Tibial nerve (tissue), 4 donors: ENCODE data around the gene SLC29A4. TPM values are rescaled to one million over a fixed set of nuclear protein-coding genes. Genes with fewer than 3 reads are reported as not detected.

Experiments used
- DNase-seq, 2 donors: peaks; one replicate each; pipeline ENCODE4 v3.0.0-alpha.2; 2019; ENCODE audit warnings: low spot score in 2 of 2
- H3K27ac ChIP-seq, 4 donors: fragments of 200-600 bp; sonication (generic) in 3 of 4; one replicate each; pipeline ENCODE4 v1.5.1; 2017 to 2019; ENCODE audit warnings: mild to moderate bottlenecking in 1 of 4
- H3K27me3 ChIP-seq, 2 donors: fragments of 200-600 bp; sonication (generic) in 1 of 2; one replicate each; pipeline versions ENCODE4 v1.5.1 to v1.6.0; 2017 to 2019
- H3K36me3 ChIP-seq, 3 donors: fragments of 200-600 bp; sonication (generic); one replicate each; pipeline ENCODE4 v1.5.1; 2018 to 2019
- H3K4me1 ChIP-seq, 4 donors: fragments of 200-600 bp; sonication (generic) in 3 of 4; one replicate each; pipeline ENCODE4 v1.5.1; 2017 to 2019
- H3K4me3 ChIP-seq, 4 donors: fragments of 200-600 bp; sonication (generic) in 3 of 4; one replicate each; pipeline ENCODE4 v1.5.1; 2017 to 2019; ENCODE audit warnings: mild to moderate bottlenecking in 1 of 4, moderate library complexity in 1 of 4
- H3K9me3 ChIP-seq, 4 donors: fragments of 200-600 bp; sonication (generic) in 3 of 4; one replicate each; pipeline ENCODE4 v1.5.1; 2017 to 2019
- CTCF ChIP-seq, 5 experiments: fragments of 200-600 bp in 3 of 5; fragments of 450-650 bp in 2 of 5; sonication (generic) in 3 of 5; IDR thresholded peaks; one replicate each; pipeline ENCODE4 v1.5.1; 2016 to 2019; ENCODE audit warnings: antibody characterized with exemption in 5 of 5, mild to moderate bottlenecking in 3 of 5, moderate library complexity in 2 of 5
- EP300 ChIP-seq, 2 donors: sonication (generic); formaldehyde crosslinking; IDR thresholded peaks; one replicate each; pipeline ENCODE4 v1.6.1; 2017; ENCODE audit warnings: antibody characterized with exemption in 2 of 2, mild to moderate bottlenecking in 1 of 2
- POLR2A ChIP-seq, 2 donors: fragments of 450-650 bp; IDR thresholded peaks; one replicate each; pipeline ENCODE4 v1.6.1; 2017; ENCODE audit warnings: antibody characterized with exemption in 2 of 2, mild to moderate bottlenecking in 2 of 2, moderate library complexity in 2 of 2
- WGBS, 2 donors: methylation state at CpG; one replicate each; pipeline ENCODE4 v1.1.5; 2018; 5-methylcytosine and 5-hydroxymethylcytosine counted together
- total RNA-seq, 4 donors: library from RNA; depleted of rRNA; stranded (reverse); fragments of >200 nt; gene quantifications; one replicate each; pipeline ENCODE4 v1.1.0, GENCODE V29; 2016

Gene SLC29A4
- total RNA-seq, 4 donors from 2014 or later = 1.4 to 6.3 (median 2.7) TPM

GRCh38 chr7:5343884-5344283, 61.1 kb downstream of the SLC29A4 start:
- H3K27me3 ChIP-seq = no peaks in the 10 kb centered on the region
- peaks cover 0 to 3% (median 0%) of the 10 kb centered on the region in 4 donors for H3K4me1 ChIP-seq
- no peak for DNase-seq
- TF ChIP-seq POLR2A (IDR thresholded peaks at IDR 0.05) (no peak), EP300 (IDR thresholded peaks at IDR 0.05) (no peak), CTCF (IDR thresholded peaks at IDR 0.05) (no peak)
- peaks cover 10 to 99% (median 40%) of the 10 kb centered on the region in 3 donors for H3K36me3 ChIP-seq
- no peak overlapping the region for H3K27ac ChIP-seq
- WGBS, 2 donors = 90 to 94% methylated on average over 2 of the region's 2 CpGs
- no peak overlapping the region for H3K4me3 ChIP-seq
- peaks cover 0 to 44% (median 0%) of the 10 kb centered on the region in 4 donors for H3K9me3 ChIP-seq

- Histone ChIP-seq H3K4me1 (peaks cover 0 to 4% (median 0%) of the 10 kb centered on the region in 4 donors), H3K36me3 (peaks cover 10 to 99% (median 40%) of the 10 kb centered on the region in 3 donors), H3K27ac (no peak overlapping the region), H3K4me3 (no peak overlapping the region), H3K9me3 (peaks cover 0 to 44% (median 0%) of the 10 kb centered on the region in 4 donors), H3K27me3 (no peaks in the 10 kb centered on the region)
- TF ChIP-seq POLR2A (IDR thresholded peaks at IDR 0.05) (no peak), CTCF (IDR thresholded peaks at IDR 0.05) (no peak), EP300 (IDR thresholded peaks at IDR 0.05) (no peak)
- no peak for DNase-seq
- 91 to 98% methylated on average over 4 of the region's 4 CpGs for WGBS, 2 donors
Observed at GRCh38 chr7:5344342-5344741, 61.6 kb downstream of the SLC29A4 start.

- Histone ChIP-seq H3K36me3 (peaks cover 10 to 99% (median 40%) of the 10 kb centered on the region in 3 donors), H3K27ac (no peak overlapping the region), H3K4me3 (no peak overlapping the region), H3K4me1 (peaks cover 0 to 12% (median 0%) of the 10 kb centered on the region in 4 donors), H3K9me3 (peaks cover 0 to 44% (median 0%) of the 10 kb centered on the region in 4 donors), H3K27me3 (no peaks in the 10 kb centered on the region)
- TF ChIP-seq CTCF (IDR thresholded peaks at IDR 0.05) (no peak), EP300 (IDR thresholded peaks at IDR 0.05) (no peak), POLR2A (IDR thresholded peaks at IDR 0.05) (no peak)
- no peak for DNase-seq
- WGBS, 2 donors = 92 to 98% methylated on average over 4 to 13 of the region's 13 CpGs
Observed at GRCh38 chr7:5345171-5345570, 62.4 kb downstream of the SLC29A4 start.

GRCh38 chr7:5345671-5346070, 62.9 kb downstream of the SLC29A4 start:
- no peak overlapping the region for H3K27ac ChIP-seq

More at GRCh38 chr7:5345671-5346070, 62.9 kb downstream of the SLC29A4 start:
- DNase-seq = no peak
- peaks cover 0 to 12% (median 0%) of the 10 kb centered on the region in 4 donors for H3K4me1 ChIP-seq
- 96 to 98% methylated on average over 20 to 21 of the region's 21 CpGs for WGBS, 2 donors
- H3K4me3 ChIP-seq = no peak overlapping the region
- no peaks in the 10 kb centered on the region for H3K27me3 ChIP-seq
- TF ChIP-seq EP300 (IDR thresholded peaks at IDR 0.05) (no peak), POLR2A (IDR thresholded peaks at IDR 0.05) (no peak), CTCF (IDR thresholded peaks at IDR 0.05) (no peak)
- H3K36me3 ChIP-seq = peaks cover 10 to 99% (median 40%) of the 10 kb centered on the region in 3 donors
- H3K9me3 ChIP-seq = peaks cover 0 to 41% (median 0%) of the 10 kb centered on the region in 4 donors
